H9 (cell line): ENCODE measurements around the gene GET3. TPM values are rescaled to one million over a fixed set of nuclear protein-coding genes. Genes with fewer than 3 reads are reported as not detected.

ENCODE experiments used
- DNase-seq: peaks from one replicate; pipeline ENCODE4 v3.0.0-alpha.2; 2017
- H2AFZ ChIP-seq: one replicate; pipeline ENCODE4 v1.6.1; 2013; ENCODE audit warnings: mild to moderate bottlenecking, low read length, control low read depth, moderate library complexity
- H2AK5ac ChIP-seq: 2 replicates; pipeline ENCODE4 v1.6.1; 2013; ENCODE audit warnings: low read length, control low read depth, mixed read lengths; ENCODE audit not compliant: insufficient read length
- H2BK120ac ChIP-seq: one replicate; pipeline ENCODE4 v1.6.1; 2013; ENCODE audit warnings: low read depth, mild to moderate bottlenecking, low read length, control low read depth, inconsistent platforms; ENCODE audit not compliant: poor library complexity, severe bottlenecking
- H2BK12ac ChIP-seq: 2 replicates; pipeline ENCODE4 v1.6.1; 2013; ENCODE audit warnings: low read length, control low read depth, mixed read lengths, low read depth; ENCODE audit not compliant: insufficient read length
- H2BK15ac ChIP-seq: 2 replicates; pipeline ENCODE4 v1.6.1; 2013; ENCODE audit warnings: low read depth, low read length, control low read depth
- H2BK20ac ChIP-seq: one replicate; pipeline ENCODE4 v1.6.1; 2013; ENCODE audit warnings: low read depth, mild to moderate bottlenecking, low read length, control low read depth, inconsistent platforms; ENCODE audit not compliant: poor library complexity, severe bottlenecking
- H2BK5ac ChIP-seq: 2 replicates; pipeline ENCODE4 v1.6.1; 2013; ENCODE audit warnings: low read length, control low read depth, mixed read lengths; ENCODE audit not compliant: insufficient read length
- H3K14ac ChIP-seq: 2 replicates; pipeline ENCODE4 v1.6.1; 2013; ENCODE audit warnings: low read length, control low read depth; ENCODE audit not compliant: insufficient read depth
- H3K18ac ChIP-seq: 2 replicates; pipeline ENCODE4 v1.6.1; 2013; ENCODE audit warnings: low read depth, mild to moderate bottlenecking, mixed read lengths, low read length, control low read depth; ENCODE audit not compliant: insufficient read length
- H3K23ac ChIP-seq: 2 replicates; pipeline ENCODE4 v1.6.1; 2013; ENCODE audit warnings: low read length, control low read depth, mixed read lengths, low read depth; ENCODE audit not compliant: insufficient read length
- H3K23me2 ChIP-seq: 2 replicates; pipeline ENCODE4 v1.6.1; 2013; ENCODE audit warnings: low read depth, mild to moderate bottlenecking, mixed read lengths, low read length, control low read depth; ENCODE audit not compliant: insufficient read length, poor library complexity, severe bottlenecking
- H3K27ac ChIP-seq: 2 replicates; pipeline ENCODE4 v1.5.1; 2013; ENCODE audit warnings: low read length, control low read depth, mixed read lengths, low read depth; ENCODE audit not compliant: insufficient read length
- H3K27me3 ChIP-seq: 2 replicates; pipeline ENCODE4 v1.6.1; 2013; ENCODE audit warnings: low read length, control low read depth, inconsistent platforms; ENCODE audit not compliant: insufficient read depth
- H3K4ac ChIP-seq: 2 replicates; pipeline ENCODE4 v1.6.1; 2013; ENCODE audit warnings: low read depth, mild to moderate bottlenecking, control low read depth, inconsistent platforms, low read length, moderate library complexity
- H3K4me1 ChIP-seq: 2 replicates; pipeline ENCODE4 v1.6.1; 2013; ENCODE audit warnings: low read length, control low read depth, inconsistent platforms; ENCODE audit not compliant: insufficient read depth
- H3K4me2 ChIP-seq: 2 replicates; pipeline ENCODE4 v1.6.1; 2013; ENCODE audit warnings: low read length, control low read depth, mixed read lengths; ENCODE audit not compliant: insufficient read length, insufficient read depth
- H3K56ac ChIP-seq: 2 replicates; pipeline ENCODE4 v1.6.1; 2013; ENCODE audit warnings: low read depth, mild to moderate bottlenecking, mixed read lengths, low read length, control low read depth; ENCODE audit not compliant: insufficient read length
- H3K79me1 ChIP-seq: 2 replicates; pipeline ENCODE4 v1.6.1; 2013; ENCODE audit warnings: low read depth, mild to moderate bottlenecking, moderate library complexity, low read length, control low read depth, inconsistent platforms; ENCODE audit not compliant: insufficient read depth, poor library complexity, severe bottlenecking
- H3K79me2 ChIP-seq: 2 replicates; pipeline ENCODE4 v1.6.1; 2013; ENCODE audit warnings: low read length, control low read depth, inconsistent platforms; ENCODE audit not compliant: insufficient read depth
- H3K9ac ChIP-seq: 2 replicates; pipeline ENCODE4 v1.6.1; 2013; ENCODE audit warnings: low read length, control low read depth, mixed read lengths; ENCODE audit not compliant: insufficient read length; ENCODE audit errors: extremely low read depth
- H3K9me3 ChIP-seq: one replicate; pipeline ENCODE4 v1.6.1; 2013; ENCODE audit warnings: low read depth, low read length, inconsistent platforms; ENCODE audit not compliant: control insufficient read depth
- H3T11ph ChIP-seq: one replicate; pipeline ENCODE4 v1.6.1; 2013; ENCODE audit warnings: mild to moderate bottlenecking, low read length, control low read depth, inconsistent platforms
- H4K20me1 ChIP-seq: one replicate; pipeline ENCODE4 v1.6.1; 2013; ENCODE audit not compliant: control insufficient read depth, insufficient read length, insufficient read depth
- H4K5ac ChIP-seq: 2 replicates; pipeline ENCODE4 v1.6.1; 2013; ENCODE audit warnings: low read depth, mild to moderate bottlenecking, mixed read lengths, low read length, control low read depth; ENCODE audit not compliant: insufficient read length
- H4K8ac ChIP-seq: replicated peaks from 2 replicates; pipeline ENCODE4 v1.6.1; 2013; ENCODE audit warnings: low read length, control low read depth, mixed read lengths, low read depth; ENCODE audit not compliant: insufficient read length
- H4K91ac ChIP-seq: 2 replicates; pipeline ENCODE4 v1.6.1; 2013; ENCODE audit warnings: low read depth, mild to moderate bottlenecking, moderate library complexity, mixed read lengths, low read length, control low read depth; ENCODE audit not compliant: insufficient read length
- H3K27ac Mint-ChIP-seq, 3 experiments: 2 replicates in 2 of 3; 3 replicates in 1 of 3; pipeline ENCODE4 v1.8.0; 2020 to 2021; ENCODE audit warnings: mixed read lengths in 3 of 3, mild to moderate bottlenecking in 1 of 3, moderate library complexity in 1 of 3
- H3K27me3 Mint-ChIP-seq: 2 replicates; pipeline ENCODE4 v1.8.0; 2021; ENCODE audit warnings: low read depth, mild to moderate bottlenecking, moderate library complexity, mixed read lengths
- H3K36me3 Mint-ChIP-seq, 3 experiments: 2 replicates in 2 of 3; 3 replicates in 1 of 3; pipeline ENCODE4 v1.8.0; 2020 to 2021; ENCODE audit warnings: low read depth in 3 of 3, mixed read lengths in 3 of 3; ENCODE audit not compliant: insufficient read depth in 1 of 3
- H3K4me1 Mint-ChIP-seq, 2 experiments: 2 replicates each; pipeline ENCODE4 v1.8.0; 2020; ENCODE audit warnings: mixed read lengths in 2 of 2
- H3K4me3 Mint-ChIP-seq, 2 experiments: 2 replicates in 1 of 2; 3 replicates in 1 of 2; pipeline ENCODE4 v1.8.0; 2020 to 2021; ENCODE audit warnings: mild to moderate bottlenecking in 2 of 2, mixed read lengths in 2 of 2, moderate library complexity in 1 of 2
- H3K9me3 Mint-ChIP-seq, 2 experiments: 2 replicates in 1 of 2; 3 replicates in 1 of 2; pipeline ENCODE4 v1.8.0; 2020; ENCODE audit warnings: mild to moderate bottlenecking in 2 of 2, mixed read lengths in 2 of 2, moderate library complexity in 1 of 2
- CTCF ChIP-seq: fragments of 200-600 bp; sonication (generic); conservative IDR thresholded peaks from 3 replicates; pipeline ENCODE4 v1.8.0; 2021; ENCODE audit warnings: antibody characterized with exemption, mild to moderate bottlenecking
- WGBS: extraction: QIAGEN DNeasy Blood & Tissue Kit; methylation state at CpG from one replicate; pipeline ENCODE4 v1.1.7; 2013; ENCODE audit warnings: missing lambda C conversion rate, low lambda C conversion rate, mixed read lengths; ENCODE audit not compliant: insufficient read length; ENCODE audit errors: extremely low coverage; 5-methylcytosine and 5-hydroxymethylcytosine counted together
- total RNA-seq: library from RNA; stranded (reverse); gene quantifications from 2 replicates; pipeline ENCODE4 v1.2.1, GENCODE V29; 2021

Gene GET3
- total RNA-seq, 1 experiment from 2014 or later, result 81.6 TPM

- Histone ChIP-seq H3K4ac (no peak overlapping the region), H2BK15ac (no peak overlapping the region), H3K79me2 (peaks cover 10% of the 10 kb centered on the region), H2AK5ac (no peak overlapping the region), H4K5ac (no peak overlapping the region), H2BK5ac (no peak overlapping the region), H2BK12ac (no peak overlapping the region), H3K56ac (no peak overlapping the region), H4K20me1 (no peaks in the 10 kb centered on the region), H3K14ac (no peak overlapping the region), H3K18ac (no peak overlapping the region), H3K23me2 (peaks cover 12% of the 10 kb centered on the region), H4K91ac (no peak overlapping the region), H3K23ac (no peak overlapping the region), H4K8ac (no peak overlapping the region), H3K27ac (no peak overlapping the region), H2BK120ac (no peak overlapping the region), H3K4me1 (no peaks in the 10 kb centered on the region), H2BK20ac (no peak overlapping the region), H3K9me3 (no peaks in the 10 kb centered on the region), H3T11ph (no peak overlapping the region), H3K4me2 (no peak overlapping the region), H2AFZ (no peak overlapping the region), H3K27me3 (no peaks in the 10 kb centered on the region), H3K9ac (no peak overlapping the region), H3K79me1 (no peaks in the 10 kb centered on the region)
- H3K9me3 Mint-ChIP-seq, result no peaks in the 10 kb centered on the region
- peak overlapping the region in 1 of 3 experiments; percentile 22; a peak in 1 of 7 replicates for H3K27ac Mint-ChIP-seq
- peaks cover 23 to 40% (median 23%) of the 10 kb centered on the region in 3 experiments for H3K36me3 Mint-ChIP-seq
- DNase-seq, result no peak
- no CpG with 5 or more reads among the region's 9 CpGs for WGBS
- no peak overlapping the region for H3K4me3 Mint-ChIP-seq
- H3K4me1 Mint-ChIP-seq, result peaks cover 9 to 21% of the 10 kb centered on the region in 2 experiments
- no peak for TF ChIP-seq CTCF
- peaks cover 2% of the 10 kb centered on the region; the same call in 1 of the 2 replicates for H3K27me3 Mint-ChIP-seq
Observed at GRCh38 chr19:12727745-12728433, 9.4 kb upstream of the GET3 start.
